Vagina (tissue), 2 donors: ENCODE data around the gene SPG21. TPM values are rescaled to one million over a fixed set of nuclear protein-coding genes. Genes with fewer than 3 reads are reported as not detected.

Experiments
- DNase-seq, 2 donors: peaks; one replicate each; pipeline ENCODE4 v3.0.0-alpha.2; 2017; ENCODE audit errors: extremely low spot score in 2 of 2
- H3K27ac ChIP-seq: fragments of 200-600 bp; sonication (generic); one replicate; pipeline ENCODE4 v1.5.1; 2019
- H3K27me3 ChIP-seq: fragments of 200-600 bp; sonication (generic); one replicate; pipeline ENCODE4 v1.5.1; 2019
- H3K36me3 ChIP-seq, 2 donors: fragments of 200-600 bp; sonication (generic); one replicate each; pipeline ENCODE4 v1.5.1; 2017 to 2019
- H3K4me1 ChIP-seq: fragments of 200-600 bp; sonication (generic); one replicate; pipeline ENCODE4 v1.5.1; 2019
- H3K4me3 ChIP-seq, 2 donors: fragments of 200-600 bp; sonication (generic); 1 replicate in 1 of 2; 2 replicates in 1 of 2; pipeline ENCODE4 v1.5.1; 2016 to 2019
- H3K9me3 ChIP-seq: fragments of 200-600 bp; sonication (generic); one replicate; pipeline ENCODE4 v1.5.1; 2019
- CTCF ChIP-seq, 3 experiments: fragments of 450-650 bp in 2 of 3; fragments of 200-600 bp in 1 of 3; sonication (generic) in 1 of 3; IDR thresholded peaks; one replicate each; pipeline ENCODE4 v1.5.1; 2017 to 2019; ENCODE audit warnings: antibody characterized with exemption in 3 of 3, mild to moderate bottlenecking in 2 of 3, moderate library complexity in 2 of 3
- POLR2A ChIP-seq, 2 donors: fragments of 450-650 bp; IDR thresholded peaks; one replicate each; pipeline ENCODE4 v1.6.1; 2017; ENCODE audit warnings: antibody characterized with exemption in 2 of 2, mild to moderate bottlenecking in 2 of 2, moderate library complexity in 2 of 2
- POLR2AphosphoS5 ChIP-seq, 2 donors: sonication (generic); formaldehyde crosslinking; IDR thresholded peaks; one replicate each; pipeline ENCODE4 v1.9.0; 2017; ENCODE audit warnings: antibody characterized with exemption in 2 of 2, mild to moderate bottlenecking in 2 of 2, low read depth in 1 of 2; ENCODE audit not compliant: insufficient read depth in 1 of 2
- intact Hi-C: fragments of 100-400 bp; cut with DNase I; formaldehyde crosslinking; loops from one replicate; pipeline ENCODE4 v1.15.1; 2023
- total RNA-seq: library from RNA; depleted of rRNA; stranded (reverse); fragments of >200 nt; gene quantifications from one replicate; pipeline ENCODE4 v1.2.3, GENCODE V29; 2016

SPG21 gene
- total RNA-seq, 1 donor from 2014 or later: 62.6 TPM

GRCh38 chr15:64950888-64951287 is 38.8 kb downstream of the SPG21 start:
- no peak for TF ChIP-seq CTCF (IDR thresholded peaks at IDR 0.05)
- no peak for TF ChIP-seq POLR2AphosphoS5 (IDR thresholded peaks at IDR 0.05; ENCODE audit: insufficient read depth in 1 of 2, low read depth in 1 of 2)
- no peak for TF ChIP-seq POLR2A (IDR thresholded peaks at IDR 0.05)
- Histone ChIP-seq H3K27me3 (no peaks in the 10 kb centered on the region), H3K4me1 (no peaks in the 10 kb centered on the region), H3K9me3 (no peaks in the 10 kb centered on the region), H3K4me3 (no peak overlapping the region), H3K36me3 (peaks cover 0 to 10% of the 10 kb centered on the region in 2 donors), H3K27ac (no peak overlapping the region)
- intact Hi-C loops: no loop called here
- DNase-seq: no peak

GRCh38 chr15:64949383-64950186 is 40.1 kb downstream of the SPG21 start:
- Histone ChIP-seq H3K27me3 (no peaks in the 10 kb centered on the region), H3K4me3 (no peak overlapping the region), H3K36me3 (no peaks in the 10 kb centered on the region), H3K9me3 (no peaks in the 10 kb centered on the region), H3K4me1 (no peaks in the 10 kb centered on the region), H3K27ac (no peak overlapping the region)
- TF ChIP-seq POLR2A (IDR thresholded peaks at IDR 0.05) (no peak), POLR2AphosphoS5 (IDR thresholded peaks at IDR 0.05; ENCODE audit: insufficient read depth in 1 of 2, low read depth in 1 of 2) (no peak), CTCF (IDR thresholded peaks at IDR 0.05) (no peak)
- no peak for DNase-seq
- intact Hi-C loops: no loop called here

- DNase-seq: no peak
- intact Hi-C loops: no loop called here
- Histone ChIP-seq H3K36me3 (no peaks in the 10 kb centered on the region), H3K4me1 (no peaks in the 10 kb centered on the region), H3K27ac (no peak overlapping the region), H3K27me3 (no peaks in the 10 kb centered on the region), H3K4me3 (no peak overlapping the region), H3K9me3 (no peaks in the 10 kb centered on the region)
- TF ChIP-seq POLR2AphosphoS5 (IDR thresholded peaks at IDR 0.05; ENCODE audit: insufficient read depth in 1 of 2, low read depth in 1 of 2) (no peak), CTCF (IDR thresholded peaks at IDR 0.05) (no peak), POLR2A (IDR thresholded peaks at IDR 0.05) (no peak)
Observed at GRCh38 chr15:64948916-64949315, 40.8 kb downstream of the SPG21 start.

GRCh38 chr15:64947211-64947610 is 42.5 kb downstream of the SPG21 start:
- H3K36me3 ChIP-seq: no peaks in the 10 kb centered on the region
- no peaks in the 10 kb centered on the region for H3K27me3 ChIP-seq
- intact Hi-C loops: no loop called here
- TF ChIP-seq POLR2AphosphoS5 (IDR thresholded peaks at IDR 0.05; ENCODE audit: insufficient read depth in 1 of 2, low read depth in 1 of 2): no peak
- no peak for TF ChIP-seq CTCF (IDR thresholded peaks at IDR 0.05)
- TF ChIP-seq POLR2A (IDR thresholded peaks at IDR 0.05): no peak
- no peaks in the 10 kb centered on the region for H3K9me3 ChIP-seq
- no peak overlapping the region for H3K27ac ChIP-seq
- H3K4me3 ChIP-seq: no peak overlapping the region
- no peaks in the 10 kb centered on the region for H3K4me1 ChIP-seq
- no peak for DNase-seq

GRCh38 chr15:64944961-64945360 is 44.8 kb downstream of the SPG21 start:
- no peaks in the 10 kb centered on the region for H3K36me3 ChIP-seq

More at GRCh38 chr15:64944961-64945360, 44.8 kb downstream of the SPG21 start:
- DNase-seq: no peak
- H3K27ac ChIP-seq: no peak overlapping the region
- H3K27me3 ChIP-seq: no peaks in the 10 kb centered on the region
- intact Hi-C loops: no loop called here
- H3K9me3 ChIP-seq: no peaks in the 10 kb centered on the region
- TF ChIP-seq POLR2AphosphoS5 (IDR thresholded peaks at IDR 0.05; ENCODE audit: insufficient read depth in 1 of 2, low read depth in 1 of 2): no peak
- TF ChIP-seq POLR2A (IDR thresholded peaks at IDR 0.05): no peak
- TF ChIP-seq CTCF (IDR thresholded peaks at IDR 0.05): no peak
- no peak overlapping the region for H3K4me3 ChIP-seq
- H3K4me1 ChIP-seq: no peaks in the 10 kb centered on the region
